ENCODE results near the gene PNPLA6.
"Not testable (repeated sequence)": the region's sequence is repeated elsewhere in the genome, so short reads cannot be mapped to it uniquely, and the experiment has no call there.

PNPLA6 gene

DNA sequence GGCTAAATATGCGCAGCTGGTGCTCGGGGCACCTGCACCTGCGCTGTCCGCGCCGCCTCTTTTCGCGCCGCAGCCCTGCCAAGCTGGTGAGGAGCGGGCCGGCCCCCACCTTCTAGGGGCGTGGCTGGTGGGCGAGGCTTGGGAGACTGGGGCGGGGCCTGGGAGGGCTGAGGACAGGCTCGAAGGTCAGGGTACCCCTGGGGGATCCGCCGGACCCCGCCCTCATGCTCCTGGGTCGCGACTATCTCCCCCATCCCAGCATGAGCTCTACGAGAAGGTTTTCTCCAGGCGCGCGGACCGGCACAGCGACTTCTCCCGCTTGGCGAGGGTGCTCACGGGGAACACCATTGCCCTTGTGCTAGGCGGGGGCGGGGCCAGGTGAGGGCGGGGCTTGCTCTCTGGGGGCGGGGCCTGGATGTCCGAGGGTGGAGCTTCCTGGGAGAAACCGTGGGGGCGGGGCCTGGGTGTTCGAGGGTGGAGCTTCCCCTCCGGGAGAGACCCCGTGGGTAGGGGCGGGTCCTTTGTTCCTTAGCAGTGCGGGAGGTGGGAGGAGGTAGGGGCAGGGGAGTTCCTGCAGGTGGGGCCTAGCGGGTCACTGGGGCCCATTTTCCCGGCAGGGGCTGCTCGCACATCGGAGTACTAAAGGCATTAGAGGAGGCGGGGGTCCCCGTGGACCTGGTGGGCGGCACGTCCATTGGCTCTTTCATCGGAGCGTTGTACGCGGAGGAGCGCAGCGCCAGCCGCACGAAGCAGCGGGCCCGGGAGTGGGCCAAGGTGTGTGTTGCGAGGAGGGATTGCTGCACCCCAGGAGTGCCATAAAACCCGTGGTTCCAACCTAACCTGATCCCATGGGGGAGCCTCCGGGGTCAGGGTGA lies 19.7 kb downstream of the PNPLA6 start:
- peak; percentile 79 for DNase-seq (ENCODE audit: low spot score)

GRCh38 chr19:7556696-7557315 lies 21.3 kb downstream of the PNPLA6 start:
- DNase-seq (ENCODE audit: low spot score), result no peak

- no peak for DNase-seq (ENCODE audit: low spot score)
Measured at GRCh38 chr19:7558667-7559066, 23.1 kb downstream of the PNPLA6 start.

GRCh38 chr19:7559102-7559501 lies 23.6 kb downstream of the PNPLA6 start:
- DNase-seq (ENCODE audit: low spot score), result peak; percentile 7

- DNase-seq (ENCODE audit: low spot score), result no peak
Measured at GRCh38 chr19:7560255-7560654, 24.7 kb downstream of the PNPLA6 start.

DNA sequence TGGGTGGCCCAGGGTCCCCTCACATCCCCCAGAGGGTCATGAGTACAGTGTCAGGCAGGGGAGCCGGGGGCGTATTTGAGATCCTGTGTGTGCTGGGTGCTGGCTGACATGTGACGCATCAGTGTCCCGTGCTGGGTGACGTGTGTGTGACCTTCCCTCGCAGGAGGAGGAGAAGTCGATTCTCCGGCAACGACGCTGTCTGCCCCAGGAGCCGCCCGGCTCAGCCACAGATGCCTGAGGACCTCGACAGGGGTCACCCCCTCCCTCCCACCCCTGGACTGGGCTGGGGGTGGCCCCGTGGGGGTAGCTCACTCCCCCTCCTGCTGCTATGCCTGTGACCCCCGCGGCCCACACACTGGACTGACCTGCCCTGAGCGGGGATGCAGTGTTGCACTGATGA lies 25.8 kb downstream of the PNPLA6 start:
- DNase-seq (ENCODE audit: low spot score), result no peak

- DNase-seq (ENCODE audit: low spot score), result peak; percentile 25
Measured at GRCh38 chr19:7562646-7563393, 27.3 kb downstream of the PNPLA6 start.

GRCh38 chr19:7564866-7565265 lies 29.3 kb downstream of the PNPLA6 start:
- DNase-seq (ENCODE audit: low spot score), result no peak

DNA sequence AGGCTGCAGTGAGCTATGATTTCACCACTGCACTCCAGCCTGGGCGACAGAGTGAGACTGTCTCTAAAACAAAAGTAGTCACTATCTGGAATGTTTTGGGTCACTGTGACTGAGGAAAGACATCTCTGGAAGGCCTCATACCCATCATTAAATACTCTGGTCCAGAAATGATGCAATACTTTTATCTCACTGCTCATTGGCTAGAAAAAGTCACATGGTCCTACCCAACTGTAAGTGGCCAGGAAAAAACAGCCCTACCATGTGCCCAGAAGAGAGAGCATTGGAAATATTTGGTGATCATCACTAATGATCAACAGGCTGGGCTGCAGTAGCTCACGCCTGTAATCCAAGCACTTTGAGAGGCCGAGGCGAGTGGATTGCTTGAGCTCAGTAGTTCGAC lies 29.8 kb downstream of the PNPLA6 start:
- DNase-seq (ENCODE audit: low spot score), result peak; percentile 47

DNA sequence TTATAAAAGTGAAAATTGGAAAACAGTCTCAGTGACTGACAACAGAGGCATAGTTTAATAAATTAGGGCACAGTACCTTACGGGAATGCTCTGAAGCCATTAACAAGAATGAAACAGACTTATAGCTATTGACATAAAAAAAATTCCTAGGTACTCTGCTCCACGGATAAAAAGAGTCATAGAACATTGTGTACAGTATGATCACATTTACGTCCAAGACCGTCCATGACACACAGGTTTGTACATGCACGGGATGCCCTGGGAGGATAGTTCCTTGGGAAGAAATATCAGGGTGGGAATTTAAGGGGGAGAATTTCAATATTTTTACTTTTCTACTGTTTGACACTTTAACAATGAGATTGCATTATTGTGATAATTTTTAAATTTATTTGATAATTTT lies 35.2 kb downstream of the PNPLA6 start:
- no peak for DNase-seq (ENCODE audit: low spot score)

GRCh38 chr19:7575434-7576040 lies 40.0 kb downstream of the PNPLA6 start:
- DNase-seq (ENCODE audit: low spot score), result no peak

DNA sequence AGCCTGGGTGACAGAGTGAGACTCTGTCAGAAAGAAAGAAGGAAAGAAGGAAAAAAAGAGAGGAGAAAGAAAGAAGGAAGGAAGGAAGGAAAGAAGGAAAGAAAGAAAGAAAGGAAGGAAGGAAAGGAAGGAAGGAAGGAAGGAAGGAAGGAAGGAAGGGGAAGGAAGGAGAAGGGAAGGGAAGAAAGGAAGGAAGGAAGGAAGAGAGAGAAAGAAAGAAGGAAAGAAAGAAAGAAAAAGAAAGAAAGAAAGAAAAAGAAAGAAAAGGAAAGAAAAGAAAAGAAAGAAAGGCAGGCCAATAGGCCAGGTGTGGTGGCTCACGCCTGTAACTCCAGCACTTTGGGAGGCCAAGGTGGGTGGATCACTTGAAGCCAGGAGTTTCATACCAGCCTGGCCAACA lies 41.9 kb downstream of the PNPLA6 start:
- not testable (repeated sequence) for DNase-seq (ENCODE audit: low spot score)

GRCh38 chr19:7578127-7578526 lies 42.6 kb downstream of the PNPLA6 start:
- DNase-seq (ENCODE audit: low spot score), result no peak

DNA sequence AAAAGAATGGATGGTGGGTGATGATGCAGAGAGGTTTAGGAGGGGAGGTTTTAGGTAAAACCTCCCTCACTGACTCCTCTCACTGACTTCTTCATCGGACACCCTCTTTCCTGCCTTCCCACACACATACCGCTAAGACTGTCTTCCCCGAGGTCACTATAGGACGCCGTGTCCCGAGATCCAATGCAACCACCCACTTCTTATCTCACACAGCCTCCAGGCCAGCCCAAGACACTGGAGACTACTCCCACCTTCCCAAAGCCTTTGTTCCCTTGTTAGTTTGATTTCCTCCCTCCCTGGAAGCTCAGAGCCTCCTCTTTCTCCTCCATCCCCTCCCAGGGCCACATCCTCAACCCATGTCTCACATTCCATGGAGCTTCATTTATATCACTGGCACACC lies 43.7 kb downstream of the PNPLA6 start:
- no peak for DNase-seq (ENCODE audit: low spot score)

- DNase-seq (ENCODE audit: low spot score), result no peak
Measured at GRCh38 chr19:7582446-7582845, 46.9 kb downstream of the PNPLA6 start.

GRCh38 chr19:7589822-7590221 lies 54.3 kb downstream of the PNPLA6 start:
- DNase-seq (ENCODE audit: low spot score), result no peak

GRCh38 chr19:7590256-7590655 lies 54.7 kb downstream of the PNPLA6 start:
- DNase-seq (ENCODE audit: low spot score), result no peak

DNA sequence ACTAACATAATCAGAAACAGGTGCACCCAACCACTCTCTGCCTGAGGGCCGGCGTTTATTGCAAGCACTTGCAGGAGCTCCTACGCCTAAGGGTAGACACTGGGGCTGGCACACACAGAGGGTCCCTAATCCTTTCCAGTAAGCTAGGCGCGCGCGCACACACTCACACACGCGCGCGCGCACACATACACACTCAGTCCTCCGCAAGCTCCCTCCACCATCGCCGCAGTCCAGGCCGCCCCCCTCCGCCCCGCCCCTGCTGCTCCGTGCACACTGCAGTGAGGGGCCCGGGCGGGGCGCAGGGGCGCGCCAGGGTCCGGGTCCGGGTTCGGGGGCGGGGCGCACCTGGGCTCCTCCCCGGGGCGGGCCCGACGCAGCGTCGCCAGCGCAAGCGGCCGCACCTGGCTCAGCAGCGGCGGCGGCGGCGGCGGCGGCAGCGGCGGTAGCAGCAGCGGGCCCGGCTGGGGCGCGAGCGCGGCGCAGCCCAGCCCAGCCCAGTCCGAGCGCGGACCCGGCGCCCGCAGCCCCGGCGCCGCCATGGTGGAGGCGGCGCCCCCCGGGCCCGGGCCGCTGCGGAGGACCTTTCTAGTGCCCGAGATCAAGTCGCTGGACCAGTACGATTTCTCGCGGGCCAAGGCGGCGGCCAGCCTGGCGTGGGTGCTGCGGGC lies 60.1 kb downstream of the PNPLA6 start, which contains the start of gene CAMSAP3:
TSS of gene CAMSAP3 (plus strand) at position 398 of the 668 bp plus-strand sequence. CDS start at position 538, 140 bp downstream.
- DNase-seq (ENCODE audit: low spot score), result peak; percentile 22

- no peak for DNase-seq (ENCODE audit: low spot score)
Measured at GRCh38 chr19:7596211-7596937, 60.9 kb downstream of the PNPLA6 start.

GRCh38 chr19:7597689-7598088 lies 62.2 kb downstream of the PNPLA6 start:
- DNase-seq (ENCODE audit: low spot score), result no peak

- no peak for DNase-seq (ENCODE audit: low spot score)
Measured at GRCh38 chr19:7598180-7598579, 62.7 kb downstream of the PNPLA6 start.

Data from AG08396 (cell line).